B cell (primary cell): Measurements from ENCODE around the gene STAG1. TPM values are rescaled to one million over a fixed set of nuclear protein-coding genes. Genes with fewer than 3 reads are reported as not detected.
"Not testable (repeated sequence)": the region's sequence is repeated elsewhere in the genome, so short reads cannot be mapped to it uniquely, and the experiment has no call there.

Experiments used
- ATAC-seq: fragments of 200-7000 bp; cut with Tn5 transposase; one replicate; pipeline ENCODE4 v1.10.0; 2021; ENCODE audit warnings: low read depth, mild to moderate bottlenecking, moderate number of reproducible peaks, moderate library complexity
- CTCF ChIA-PET: fragments of 350-600 bp; sonication (Branson Sonifier 250); formaldehyde crosslinking; loops from one replicate; lab custom pipeline; 2021; ENCODE audit warnings: antibody characterized with exemption, inconsistent platforms; lab: Charles Lee
- POLR2A ChIA-PET: fragments of 350-600 bp; sonication (Branson Sonifier 250); formaldehyde crosslinking; loops from one replicate; lab custom pipeline; 2021; ENCODE audit warnings: antibody characterized with exemption; lab: Charles Lee
- DNase-seq: peaks from one replicate; pipeline ENCODE4 v3.0.0; 2013
- H2AFZ ChIP-seq: 2 replicates; pipeline ENCODE4 v1.6.1; 2012; ENCODE audit warnings: mild to moderate bottlenecking, low read depth, low read length; ENCODE audit not compliant: insufficient read depth, poor library complexity, severe bottlenecking
- H3K27ac ChIP-seq, 2 donors: 1 replicate in 1 of 2; 2 replicates in 1 of 2; pipeline ENCODE4 v1.5.1; 2012 to 2013; ENCODE audit warnings: low read length in 2 of 2, mild to moderate bottlenecking in 2 of 2, moderate library complexity in 1 of 2
- H3K27me3 ChIP-seq, 4 experiments: fragments of 200-600 bp in 1 of 4; sonication (generic) in 1 of 4; replicated peaks in 1 of 4; 1 replicate in 2 of 4; 2 replicates in 2 of 4; pipeline versions ENCODE4 v1.6.1 to v1.7.0; 2013 to 2016; ENCODE audit warnings: low read length in 3 of 4, mild to moderate bottlenecking in 2 of 4, mixed read lengths in 1 of 4, moderate library complexity in 1 of 4; ENCODE audit not compliant: insufficient read depth in 4 of 4, control insufficient read depth in 3 of 4; ENCODE audit errors: control extremely low read depth in 1 of 4
- H3K36me3 ChIP-seq, 2 experiments: replicated peaks in 1 of 2; 1 replicate in 1 of 2; 2 replicates in 1 of 2; pipeline versions ENCODE4 v1.6.1 to v1.7.1; 2013; ENCODE audit warnings: low read length in 1 of 2; ENCODE audit not compliant: insufficient read depth in 2 of 2, control insufficient read depth in 1 of 2; ENCODE audit errors: control extremely low read depth in 1 of 2, extremely low read depth in 1 of 2
- H3K4me1 ChIP-seq, 2 donors: fragments of 200-600 bp in 1 of 2; sonication (generic) in 1 of 2; 1 replicate in 1 of 2; 2 replicates in 1 of 2; pipeline versions ENCODE4 v1.5.1 to v1.6.1; 2013 to 2017; ENCODE audit warnings: low read length in 2 of 2; ENCODE audit not compliant: control insufficient read depth in 2 of 2, insufficient read depth in 2 of 2
- H3K4me2 ChIP-seq: replicated peaks from 2 replicates; pipeline ENCODE3; 2012; ENCODE audit warnings: mild to moderate bottlenecking, low read depth, low read length; ENCODE audit not compliant: poor library complexity, severe bottlenecking
- H3K4me3 ChIP-seq, 5 experiments: fragments of 200-600 bp in 1 of 5; sonication (generic) in 1 of 5; 1 replicate in 3 of 5; 2 replicates in 2 of 5; pipeline versions ENCODE4 v1.5.1 to v1.7.0; 2011 to 2016; ENCODE audit warnings: low read length in 4 of 5, mild to moderate bottlenecking in 4 of 5, low read depth in 2 of 5, control low read depth in 1 of 5, moderate library complexity in 1 of 5; ENCODE audit not compliant: insufficient read depth in 1 of 5; ENCODE audit errors: control extremely low read depth in 1 of 5, extremely low read depth in 1 of 5
- H3K79me2 ChIP-seq: fragments of 200-600 bp; sonication (generic); one replicate; pipeline ENCODE4 v1.6.0; 2016; ENCODE audit warnings: low read length; ENCODE audit not compliant: control insufficient read depth, insufficient read depth
- H3K9ac ChIP-seq: fragments of 200-600 bp; sonication (generic); 2 replicates; pipeline ENCODE4 v1.6.1; 2017; ENCODE audit warnings: mild to moderate bottlenecking, low read length, moderate library complexity
- H3K9me3 ChIP-seq, 3 donors: one replicate each; pipeline versions ENCODE4 v1.6.1 to v1.7.1; 2013; ENCODE audit warnings: low read length in 2 of 3; ENCODE audit not compliant: control insufficient read depth in 2 of 3, insufficient read depth in 1 of 3; ENCODE audit errors: control extremely low read depth in 1 of 3
- H4K20me1 ChIP-seq: 2 replicates; pipeline ENCODE4 v1.6.0; 2012; ENCODE audit warnings: mild to moderate bottlenecking, low read length; ENCODE audit not compliant: insufficient read depth, control insufficient read depth, poor library complexity, severe bottlenecking
- H3K27ac Mint-ChIP-seq: one replicate; pipeline ENCODE4 v1.8.0; 2021; ENCODE audit warnings: mixed read lengths
- H3K27me3 Mint-ChIP-seq: one replicate; pipeline ENCODE4 v1.8.0; 2021; ENCODE audit warnings: mixed read lengths
- H3K4me1 Mint-ChIP-seq: one replicate; pipeline ENCODE4 v1.8.0; 2021; ENCODE audit warnings: mixed read lengths
- H3K4me3 Mint-ChIP-seq: one replicate; pipeline ENCODE4 v1.8.0; 2021; ENCODE audit warnings: mixed read lengths
- H3K9me3 Mint-ChIP-seq: one replicate; pipeline ENCODE4 v1.8.0; 2022; ENCODE audit warnings: mixed read lengths; ENCODE audit not compliant: insufficient read depth
- EZH2 ChIP-seq: IDR thresholded peaks from 2 replicates; pipeline ENCODE4 v1.6.1; 2012; ENCODE audit warnings: borderline replicate concordance, low read depth, mild to moderate bottlenecking, moderate library complexity, low read length; ENCODE audit not compliant: insufficient read depth, poor library complexity, severe bottlenecking
- WGBS: methylation state at CpG from one replicate; pipeline ENCODE4 v1.1.5; 2013; ENCODE audit warnings: missing lambda C conversion rate; ENCODE audit not compliant: insufficient coverage; 5-methylcytosine and 5-hydroxymethylcytosine counted together
- intact Hi-C: fragments of 100-400 bp; cut with micrococcal nuclease; formaldehyde crosslinking; loops from one replicate; pipeline ENCODE4 v1.10.0; 2022
- polyA plus RNA-seq: library from polyadenylated mRNA; depleted of rRNA; stranded (reverse); fragments of >200 nt; gene quantifications from 2 replicates; pipeline ENCODE4 v1.2.3, GENCODE V29; 2012
- total RNA-seq, 2 donors: library from RNA; stranded (reverse); fragments of 120-200 nt in 1 of 2; gene quantifications; 1 replicate in 1 of 2; 2 replicates in 1 of 2; pipeline versions ENCODE4 v1.2.3 to v1.2.4, GENCODE V29; 2013 to 2022
- TF ChIP-seq, protein P1 (sequence below): fragments of 200-600 bp; IDR thresholded peaks from one replicate; pipeline ENCODE4 v1.8.0; 2022; ENCODE audit warnings: antibody characterized with exemption, mild to moderate bottlenecking

The STAG1 gene
- total and polyA plus RNA-seq, 2 donors (not counting 1 experiment from before 2014, with no cell fraction given), result 9.2 to 77.0 TPM

DNA sequence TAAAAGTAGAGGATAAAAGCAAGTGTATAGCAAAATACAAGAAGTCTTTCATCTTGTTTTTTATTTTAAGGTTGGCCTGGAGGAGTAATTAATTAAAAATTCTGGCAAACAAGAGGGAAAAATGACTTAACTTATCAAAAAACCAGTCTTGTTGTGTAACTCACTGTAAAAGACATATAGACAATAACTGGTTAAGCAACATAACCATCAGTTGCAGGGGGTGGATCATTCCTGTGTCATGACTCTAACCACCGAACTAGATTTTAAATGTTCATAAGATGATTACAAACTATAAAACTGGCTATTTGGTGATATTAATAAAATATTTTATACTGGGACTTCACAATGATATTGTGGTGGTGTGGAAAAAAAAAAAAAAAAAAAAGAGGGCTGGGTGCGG is 130.6 kb downstream of the STAG1 start:
- Histone ChIP-seq H2AFZ (no peak overlapping the region), H3K4me2 (no peak overlapping the region), H3K79me2 (peaks cover 33% of the 10 kb centered on the region), H3K27ac (no peak overlapping the region), H3K9ac (no peak overlapping the region), H3K4me3 (no peak overlapping the region), H3K36me3 (peaks cover 2 to 8% of the 10 kb centered on the region in 2 experiments), H3K4me1 (peaks cover 0 to 3% of the 10 kb centered on the region in 2 donors), H3K9me3 (no peaks in the 10 kb centered on the region), H3K27me3 (no peaks in the 10 kb centered on the region), H4K20me1 (peaks cover 8% of the 10 kb centered on the region)
- ATAC-seq (no peak), DNase-seq (no peak)
- Mint-ChIP-seq H3K9me3 (no peaks in the 10 kb centered on the region), H3K4me3 (no peak overlapping the region), H3K27ac (no peak overlapping the region), H3K27me3 (no peaks in the 10 kb centered on the region), H3K4me1 (peaks cover 13% of the 10 kb centered on the region)
- TF ChIP-seq, protein P1, sequence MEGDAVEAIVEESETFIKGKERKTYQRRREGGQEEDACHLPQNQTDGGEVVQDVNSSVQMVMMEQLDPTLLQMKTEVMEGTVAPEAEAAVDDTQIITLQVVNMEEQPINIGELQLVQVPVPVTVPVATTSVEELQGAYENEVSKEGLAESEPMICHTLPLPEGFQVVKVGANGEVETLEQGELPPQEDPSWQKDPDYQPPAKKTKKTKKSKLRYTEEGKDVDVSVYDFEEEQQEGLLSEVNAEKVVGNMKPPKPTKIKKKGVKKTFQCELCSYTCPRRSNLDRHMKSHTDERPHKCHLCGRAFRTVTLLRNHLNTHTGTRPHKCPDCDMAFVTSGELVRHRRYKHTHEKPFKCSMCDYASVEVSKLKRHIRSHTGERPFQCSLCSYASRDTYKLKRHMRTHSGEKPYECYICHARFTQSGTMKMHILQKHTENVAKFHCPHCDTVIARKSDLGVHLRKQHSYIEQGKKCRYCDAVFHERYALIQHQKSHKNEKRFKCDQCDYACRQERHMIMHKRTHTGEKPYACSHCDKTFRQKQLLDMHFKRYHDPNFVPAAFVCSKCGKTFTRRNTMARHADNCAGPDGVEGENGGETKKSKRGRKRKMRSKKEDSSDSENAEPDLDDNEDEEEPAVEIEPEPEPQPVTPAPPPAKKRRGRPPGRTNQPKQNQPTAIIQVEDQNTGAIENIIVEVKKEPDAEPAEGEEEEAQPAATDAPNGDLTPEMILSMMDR, result no peak
- TF ChIP-seq EZH2, result no peak
- no CpG with 5 or more reads among the region's 2 CpGs for WGBS
- ChIA-PET CTCF (interaction anchor here (0.6 kb wide), 1 partner anchor 553 kb away, joined by 3 read pairs; no protein-coding TSS in a partner anchor), POLR2A (no interaction called here)
- intact Hi-C loops, result no loop called here

DNA sequence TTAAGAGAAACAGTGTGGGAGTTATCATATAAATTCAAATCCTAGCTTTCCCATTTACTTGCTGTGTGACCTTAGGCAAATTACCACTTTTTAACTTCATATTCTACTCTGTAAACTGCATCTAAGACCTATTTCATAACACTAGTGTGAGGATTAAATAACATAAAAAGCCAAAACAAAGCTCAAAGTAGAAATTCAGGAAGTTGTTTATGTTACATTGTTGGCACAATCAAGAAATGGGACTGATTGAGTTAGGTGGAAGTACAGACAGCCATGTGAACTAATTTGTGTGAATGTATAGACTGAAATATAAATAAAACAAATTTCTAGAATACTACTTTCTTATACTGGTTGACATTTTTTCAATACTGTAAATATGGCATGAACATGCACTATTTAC is 131.7 kb downstream of the STAG1 start:
- H3K27ac ChIP-seq, result no peak overlapping the region
- no peaks in the 10 kb centered on the region for H3K27me3 Mint-ChIP-seq
- H3K27me3 ChIP-seq, result no peaks in the 10 kb centered on the region
- intact Hi-C loops, result no loop called here
- H3K4me1 Mint-ChIP-seq, result peaks cover 7% of the 10 kb centered on the region
- DNase-seq, result no peak
- no peak for ATAC-seq
- no peak overlapping the region for H3K4me3 Mint-ChIP-seq
- H3K9me3 Mint-ChIP-seq, result no peaks in the 10 kb centered on the region
- ChIA-PET POLR2A (no interaction called here), CTCF (interaction anchor here (0.5 to 1.0 kb wide), 2 partner anchors 29 to 229 kb away, joined by 3 read pairs; no protein-coding TSS in a partner anchor)
- H3K4me1 ChIP-seq, result no peaks in the 10 kb centered on the region
- H3K9ac ChIP-seq, result no peak overlapping the region
- TF ChIP-seq, protein P1, result no peak
- no peak for TF ChIP-seq EZH2
- peaks cover 21% of the 10 kb centered on the region for H3K79me2 ChIP-seq
- no peak overlapping the region for H3K4me2 ChIP-seq
- no peak overlapping the region for H3K4me3 ChIP-seq
- H3K27ac Mint-ChIP-seq, result no peak overlapping the region
- H3K36me3 ChIP-seq, result peaks cover 0 to 8% of the 10 kb centered on the region in 2 experiments
- H3K9me3 ChIP-seq, result no peaks in the 10 kb centered on the region
- no peaks in the 10 kb centered on the region for H4K20me1 ChIP-seq
- H2AFZ ChIP-seq, result no peak overlapping the region

DNA sequence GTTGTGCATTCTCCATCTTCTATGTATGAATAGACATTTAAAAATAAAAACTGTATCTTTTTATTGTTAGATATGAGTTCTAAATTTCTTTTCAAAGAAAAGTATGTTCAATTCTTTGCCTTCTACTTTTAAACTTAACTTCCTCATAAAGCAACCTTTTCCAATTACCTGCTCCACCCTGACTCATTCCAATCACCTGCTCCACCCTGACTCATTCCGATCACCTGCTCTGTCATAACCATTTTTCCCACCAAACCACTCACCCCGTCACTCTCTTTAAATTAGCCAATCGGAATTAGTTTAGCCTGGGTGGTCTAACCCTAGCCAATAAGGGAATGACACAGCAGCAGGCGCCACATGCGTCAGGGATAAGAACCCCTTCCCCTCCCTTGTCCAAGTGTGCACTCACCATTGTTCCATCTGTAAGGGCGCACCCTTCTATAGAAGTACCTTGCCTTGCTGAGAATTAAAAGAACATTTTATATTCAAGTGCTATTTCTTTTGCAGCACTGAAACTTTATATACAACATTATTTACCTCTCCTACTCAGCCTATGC is 134.1 kb downstream of the STAG1 start:
- H3K4me3 Mint-ChIP-seq, H3K9me3 Mint-ChIP-seq, H3K4me3 ChIP-seq, H3K4me1 ChIP-seq, DNase-seq, H3K9me3 ChIP-seq, H3K4me1 Mint-ChIP-seq, H3K27me3 Mint-ChIP-seq, H3K27ac Mint-ChIP-seq, H3K27ac ChIP-seq, H3K36me3 ChIP-seq, H3K4me2 ChIP-seq, H2AFZ ChIP-seq, intact Hi-C loops, H3K9ac ChIP-seq, ATAC-seq, POLR2A ChIA-PET, CTCF ChIA-PET, H4K20me1 ChIP-seq, H3K27me3 ChIP-seq: not testable (repeated sequence)
- WGBS, result 85% methylated on average over 4 of the region's 6 CpGs
- H3K79me2 ChIP-seq, result peaks cover 21% of the 10 kb centered on the region
